Activated CD4-positive, alpha-beta T cell treated with anti-CD3 and anti-CD28 coated beads, Interleukin-2, amount 50 U/mL, for 48 hours (primary cell): ENCODE results near the gene LYZL1.
"Not testable (repeated sequence)": the region's sequence is repeated elsewhere in the genome, so short reads cannot be mapped to it uniquely, and the experiment has no call there.

Experiments
- DNase-seq, 2 experiments: peaks; one replicate each; pipeline ENCODE4 v3.0.0-alpha.2; 2020

The LYZL1 gene

GRCh38 chr10:29337526-29337925 is 48.7 kb downstream of the LYZL1 start:
- not testable (repeated sequence) for DNase-seq

GRCh38 chr10:29343607-29344038 is 54.8 kb downstream of the LYZL1 start:
- DNase-seq, result no peak

- no peak for DNase-seq
Observed at GRCh38 chr10:29344073-29344820, 55.4 kb downstream of the LYZL1 start.

GRCh38 chr10:29345144-29345909 is 56.5 kb downstream of the LYZL1 start:
- DNase-seq, result no peak

- no peak for DNase-seq
Observed at GRCh38 chr10:29345910-29346209, 57.0 kb downstream of the LYZL1 start.

GRCh38 chr10:29346296-29347001 is 57.6 kb downstream of the LYZL1 start:
- no peak for DNase-seq

GRCh38 chr10:29348836-29349235 is 60.0 kb downstream of the LYZL1 start:
- DNase-seq, result no peak

- DNase-seq, result no peak
Observed at GRCh38 chr10:29353305-29353704, 64.4 kb downstream of the LYZL1 start.

GRCh38 chr10:29353887-29354561 is 65.2 kb downstream of the LYZL1 start:
- DNase-seq, result no peak

GRCh38 chr10:29355411-29355991 is 66.6 kb downstream of the LYZL1 start:
- no peak for DNase-seq

- DNase-seq, result no peak
Observed at GRCh38 chr10:29356931-29357330, 68.1 kb downstream of the LYZL1 start.

- DNase-seq, result no peak
Observed at GRCh38 chr10:29358010-29358616, 69.2 kb downstream of the LYZL1 start.

- DNase-seq, result not testable (repeated sequence)
Observed at GRCh38 chr10:29360215-29360853, 71.5 kb downstream of the LYZL1 start.
